HepG2 (cell line): ENCODE measurements around the gene NAALADL1. TPM values are rescaled to one million over a fixed set of nuclear protein-coding genes. Genes with fewer than 3 reads are reported as not detected.

ENCODE experiments used
- ARID5B ChIP-seq: IDR thresholded peaks from 2 replicates; pipeline ENCODE4 v1.4.0; 2020; ENCODE audit warnings: mild to moderate bottlenecking, missing genetic modification reagents
- HMGXB4 ChIP-seq, 2 experiments: sonication (generic) in 1 of 2; formaldehyde crosslinking in 1 of 2; IDR thresholded peaks; 2 replicates each; pipeline versions ENCODE4 v1.4.0 to v1.6.1; 2018 to 2020; ENCODE audit warnings: missing genetic modification reagents in 2 of 2, borderline replicate concordance in 1 of 2, low read depth in 1 of 2, mild to moderate bottlenecking in 1 of 2, missing biosample characterization in 1 of 2
- KDM2A ChIP-seq: sonication (generic); formaldehyde crosslinking; IDR thresholded peaks from 2 replicates; pipeline ENCODE4 v1.4.0; 2020; ENCODE audit warnings: low read depth, missing genetic modification reagents, borderline replicate concordance
- RAD21 ChIP-seq: fragments of 450-650 bp; formaldehyde crosslinking; IDR thresholded peaks from 2 replicates; pipeline ENCODE4 v1.5.0; 2020; ENCODE audit warnings: mild to moderate bottlenecking
- SALL2 ChIP-seq: sonication (generic); formaldehyde crosslinking; IDR thresholded peaks from 2 replicates; pipeline ENCODE4 v1.8.1; 2023; ENCODE audit warnings: mild to moderate bottlenecking, missing genetic modification reagents, inconsistent platforms
- SP1 ChIP-seq, 2 experiments: fragments of 450-650 bp in 1 of 2; sonication (generic) in 1 of 2; formaldehyde crosslinking in 1 of 2; IDR thresholded peaks; 2 replicates each; pipeline versions ENCODE4 v1.4.0 to v1.6.1; 2016 to 2020; ENCODE audit warnings: missing genetic modification reagents in 1 of 2
- THAP11 ChIP-seq: IDR thresholded peaks from 2 replicates; pipeline ENCODE4 v1.6.1; 2016; ENCODE audit warnings: missing biosample characterization, missing genetic modification reagents
- ZMAT3 ChIP-seq: sonication (generic); formaldehyde crosslinking; conservative IDR thresholded peaks from 2 replicates; pipeline ENCODE4 v1.7.0; 2021; ENCODE audit warnings: missing genetic modification reagents
- ZNF282 ChIP-seq: fragments of 450-650 bp; IDR thresholded peaks from 2 replicates; pipeline ENCODE4 v1.6.1; 2018; ENCODE audit not compliant: partially characterized antibody
- ZNF337 ChIP-seq: sonication (generic); formaldehyde crosslinking; IDR thresholded peaks from 2 replicates; pipeline ENCODE4 v1.5.1; 2020; ENCODE audit warnings: missing genetic modification reagents, low read depth, mild to moderate bottlenecking, borderline replicate concordance
- polyA plus RNA-seq, 8 experiments: library from polyadenylated mRNA; depleted of rRNA in 3 of 8; stranded (reverse) in 7 of 8; unstranded in 1 of 8; fragments of >200 nt; fragmentation: Illumina TruSeq in 4 of 8; extraction: Trizol in 4 of 8; gene quantifications; 2 replicates each; pipeline versions ENCODE4 v1.2.1 to v1.2.3, GENCODE V29; 2011 to 2016; ENCODE audit warnings: low read depth in 4 of 8, missing spikeins in 1 of 8, mixed read lengths in 1 of 8; ENCODE audit not compliant: insufficient read depth in 1 of 8
- total RNA-seq, 5 experiments: library from RNA; depleted of rRNA; stranded (reverse); fragments of >200 nt; fragmentation: Illumina TruSeq; extraction: Trizol; gene quantifications; 2 replicates each; pipeline ENCODE4 v1.2.3, GENCODE V29; 2016; ENCODE audit warnings: low read depth in 1 of 5

NAALADL1 gene
- total and polyA plus RNA-seq, 2 of the 13 experiments (the other 11 are each of a cell fraction or from before 2014, with no cell fraction given): 9.3 to 33.9 TPM

GRCh38 chr11:65078151-65078550 lies 19.8 kb upstream of the NAALADL1 start (continued):
- TF ChIP-seq KDM2A (CRISPR knock-in tag) (0 out of 2 replicates have a peak, but pooled peaks have one; percentile 28), SP1 (IDR thresholded peaks at IDR 0.05) (no peak), SP1 (CRISPR knock-in tag; IDR thresholded peaks at IDR 0.05) (no peak), ZMAT3 (CRISPR knock-in tag) (no peak), THAP11 (CRISPR knock-in tag) (0 out of 2 replicates have a peak, but pooled peaks have one; percentile 18), ZNF337 (CRISPR knock-in tag) (no peak), ARID5B (CRISPR knock-in tag) (no peak), HMGXB4 (CRISPR knock-in tag; IDR thresholded peaks at IDR 0.05; ENCODE audit: borderline replicate concordance in 1 of 2, low read depth in 1 of 2) (peak in 1 of 2 experiments; percentile 62; a peak in 1 of 4 replicates), ZNF282 (no peak), SALL2 (no peak), RAD21 (CRISPR knock-in tag) (peak; percentile 78)
